DMS153 treated with DMSO at 0.1 percent for 48 hours (cell line): ENCODE results near the gene UBE2L6.
A peak's percentile ranks its signal among the peaks of the same experiment; 100 is the strongest.

Experiments used
- DNase-seq: peaks from one replicate; lab custom pipeline; 2025; ENCODE audit not compliant: unreplicated experiment; lab: John Stamatoyannopoulos, UW

UBE2L6 gene

DNA sequence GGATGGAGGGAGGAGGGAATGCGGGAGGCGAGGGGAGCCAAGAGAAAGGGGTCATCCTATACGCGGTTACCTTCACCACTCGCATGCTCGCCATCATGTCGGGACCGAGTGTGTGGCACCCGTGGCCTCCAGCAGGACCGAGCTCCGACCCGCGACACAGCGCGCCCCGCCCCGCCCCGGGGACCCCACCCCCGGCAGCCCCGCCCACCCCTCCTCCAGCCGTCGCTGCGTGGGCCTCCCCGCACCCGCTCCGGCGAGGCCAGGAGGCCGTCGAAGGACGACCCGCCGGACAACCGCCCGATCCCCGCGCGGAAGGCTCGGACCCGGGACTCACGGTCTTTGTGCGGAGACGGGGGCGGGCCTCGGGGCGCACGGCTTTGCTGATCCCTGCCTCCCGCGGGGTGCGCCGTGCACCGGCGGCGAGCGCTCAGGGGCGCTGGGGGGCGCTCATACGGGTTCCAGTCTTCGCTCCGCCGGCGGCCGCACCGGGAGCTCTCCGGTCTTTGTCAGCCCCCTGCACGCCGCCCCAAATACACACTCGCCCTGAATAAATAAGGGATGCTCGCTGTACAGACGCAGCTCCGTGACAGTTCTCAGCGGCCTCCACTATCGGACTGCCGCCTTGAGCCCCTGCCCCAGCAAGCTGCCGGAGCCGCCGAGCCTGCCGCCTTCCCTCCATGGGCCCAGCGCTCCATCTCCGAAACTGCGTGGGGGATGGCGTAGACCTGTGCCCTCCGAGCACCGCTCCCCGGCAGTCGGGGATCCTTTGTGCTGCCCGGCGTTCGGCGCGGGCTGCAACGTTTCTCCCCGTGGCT lies at the start of gene UBE2L6:
TSS of gene UBE2L6 (minus strand) at position 158 of the 815 bp plus-strand sequence. CDS start at position 97, 61 bp downstream.
- peak; percentile 34 for DNase-seq

DNA sequence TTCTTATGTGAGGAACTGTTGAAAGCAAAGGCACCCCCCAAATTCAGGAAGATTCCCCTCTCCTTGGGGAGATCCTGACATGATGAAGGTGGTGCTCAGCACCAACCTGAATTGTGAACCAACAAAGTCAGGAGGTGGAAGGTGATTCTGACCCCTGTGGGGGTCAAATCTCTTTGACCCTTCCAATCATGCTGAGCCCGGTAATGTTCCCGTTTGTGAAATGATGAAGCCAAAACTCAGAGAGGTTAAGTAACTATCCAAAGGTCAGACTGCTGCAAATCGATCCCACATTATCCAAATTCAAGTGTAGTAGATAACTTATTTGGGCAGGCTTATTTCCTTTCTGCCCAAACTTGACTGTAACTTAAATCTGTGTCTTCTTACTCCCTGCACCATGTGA lies 49.1 kb upstream of the UBE2L6 start:
- no peak for DNase-seq

DNA sequence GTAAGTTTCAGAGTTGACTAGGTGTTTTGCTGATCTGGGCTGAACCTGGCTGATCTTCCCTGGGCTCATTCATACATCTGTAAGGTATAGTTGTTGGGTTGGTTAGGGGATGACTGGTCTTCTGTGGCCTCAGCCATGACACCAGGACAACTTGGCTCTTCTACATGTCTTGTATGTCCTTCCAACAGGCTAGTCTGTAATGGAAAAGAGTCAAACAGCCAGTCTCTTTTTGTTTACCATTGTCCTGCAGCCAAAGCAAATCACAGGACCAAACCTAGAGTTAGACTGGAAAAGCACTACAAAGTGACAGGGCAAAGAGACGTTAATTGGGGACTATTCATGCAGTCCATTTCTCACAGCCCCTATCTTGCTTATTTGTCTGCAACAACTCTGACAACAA lies 47.8 kb upstream of the UBE2L6 start:
- no peak for DNase-seq

DNA sequence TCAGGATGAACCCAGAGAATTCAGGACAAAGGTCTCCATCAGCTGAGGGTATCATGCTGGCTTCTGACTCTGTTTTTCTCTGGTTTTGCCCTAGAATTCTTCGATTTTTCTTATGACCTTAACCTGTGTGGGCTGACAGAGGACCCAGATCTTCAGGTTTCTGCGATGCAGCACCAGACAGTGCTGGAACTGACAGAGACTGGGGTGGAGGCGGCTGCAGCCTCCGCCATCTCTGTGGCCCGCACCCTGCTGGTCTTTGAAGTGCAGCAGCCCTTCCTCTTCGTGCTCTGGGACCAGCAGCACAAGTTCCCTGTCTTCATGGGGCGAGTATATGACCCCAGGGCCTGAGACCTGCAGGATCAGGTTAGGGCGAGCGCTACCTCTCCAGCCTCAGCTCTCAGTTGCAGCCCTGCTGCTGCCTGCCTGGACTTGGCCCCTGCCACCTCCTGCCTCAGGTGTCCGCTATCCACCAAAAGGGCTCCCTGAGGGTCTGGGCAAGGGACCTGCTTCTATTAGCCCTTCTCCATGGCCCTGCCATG lies 46.8 kb upstream of the UBE2L6 start:
- DNase-seq: no peak

DNA sequence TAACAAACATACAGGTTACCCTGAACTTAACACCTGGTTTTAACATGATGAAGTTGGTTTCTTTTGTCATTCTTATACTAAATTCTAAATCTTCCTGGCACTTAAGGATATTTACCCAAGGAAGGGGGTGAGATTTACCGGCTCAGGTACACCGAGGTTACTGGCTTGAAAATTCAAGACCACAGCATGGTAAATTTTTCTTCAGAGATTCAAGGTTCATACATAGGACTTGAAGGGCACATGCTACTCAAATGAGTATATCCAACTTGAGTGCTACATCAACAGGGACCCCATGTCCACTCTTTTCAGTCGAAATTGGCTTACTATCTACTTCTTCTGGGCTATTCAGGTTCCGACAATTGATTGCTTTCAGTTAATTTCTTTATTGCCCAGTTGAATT lies 42.7 kb upstream of the UBE2L6 start:
- no peak for DNase-seq

DNA sequence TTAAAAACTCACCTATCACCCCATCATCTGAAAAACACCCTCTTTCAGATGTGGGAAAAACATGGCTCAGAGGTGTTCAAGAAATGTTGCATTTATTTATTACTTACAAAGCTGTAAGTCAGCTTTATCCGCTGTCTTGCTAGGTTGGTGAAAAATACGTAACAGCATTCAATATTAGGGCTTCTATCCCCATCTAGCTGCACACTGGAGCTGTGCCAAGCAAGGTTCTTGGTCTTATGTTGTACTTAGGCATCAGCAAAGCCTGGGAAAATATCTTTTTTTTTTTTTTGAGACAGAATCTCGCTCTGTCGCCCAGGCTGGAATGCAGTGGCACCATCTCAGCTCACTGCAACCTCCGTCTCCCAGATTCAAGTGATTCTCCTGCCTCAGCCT lies 37.6 kb upstream of the UBE2L6 start:
- DNase-seq: no peak

DNA sequence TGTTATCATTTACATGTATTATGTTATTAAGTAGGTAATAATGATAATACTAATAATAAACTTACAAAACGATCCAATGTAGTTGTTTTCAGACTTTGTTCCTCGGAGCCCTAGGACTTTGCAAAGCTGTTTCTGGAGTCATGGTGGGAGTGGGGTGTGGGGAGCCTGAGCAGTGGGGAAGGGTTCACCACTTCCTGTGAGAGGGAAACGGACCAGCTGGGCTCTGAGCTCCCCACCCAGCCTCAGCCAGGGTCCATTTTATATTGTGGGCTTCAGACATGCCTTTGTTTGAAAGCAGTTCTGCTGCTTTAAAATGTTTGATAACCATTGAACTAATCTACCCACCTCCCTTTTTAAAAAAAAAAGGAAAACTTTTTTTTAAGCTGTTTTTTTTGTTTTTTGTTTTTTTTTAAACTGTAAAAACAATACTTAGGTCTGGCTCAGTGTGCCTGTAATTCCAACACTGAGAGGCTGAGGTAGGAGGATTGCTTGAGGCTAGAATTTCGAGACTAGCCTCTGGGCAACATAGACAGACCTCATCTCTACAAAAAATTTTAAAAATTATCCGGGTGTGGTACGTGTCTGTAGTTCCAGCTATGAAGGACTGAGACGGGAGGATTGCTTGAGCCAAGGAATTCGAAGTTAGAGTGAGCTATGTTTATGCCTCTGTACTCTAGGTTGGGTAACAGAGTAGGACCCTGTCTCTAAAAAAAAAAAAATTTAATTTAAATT lies 37.0 kb upstream of the UBE2L6 start:
- DNase-seq: no peak

DNA sequence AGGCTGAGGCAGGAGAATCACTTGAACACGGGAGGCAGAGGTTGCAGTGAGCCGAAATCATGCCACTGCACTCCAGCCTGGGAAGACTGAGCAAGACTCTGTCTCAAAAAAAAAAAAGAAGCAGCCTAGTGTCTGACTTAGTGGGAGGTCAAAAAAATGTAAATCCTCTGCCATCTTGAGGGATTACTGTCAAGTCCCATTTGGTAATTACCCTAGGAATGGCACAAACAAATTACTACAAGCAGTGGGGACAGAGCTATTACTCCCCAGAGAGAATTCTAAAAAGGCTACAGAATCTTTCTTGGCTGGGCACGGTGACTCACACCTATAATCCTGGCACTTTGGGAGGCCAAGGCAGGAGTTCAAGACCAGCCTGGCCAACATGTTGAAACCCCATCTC lies 33.8 kb upstream of the UBE2L6 start:
- no peak for DNase-seq

DNA sequence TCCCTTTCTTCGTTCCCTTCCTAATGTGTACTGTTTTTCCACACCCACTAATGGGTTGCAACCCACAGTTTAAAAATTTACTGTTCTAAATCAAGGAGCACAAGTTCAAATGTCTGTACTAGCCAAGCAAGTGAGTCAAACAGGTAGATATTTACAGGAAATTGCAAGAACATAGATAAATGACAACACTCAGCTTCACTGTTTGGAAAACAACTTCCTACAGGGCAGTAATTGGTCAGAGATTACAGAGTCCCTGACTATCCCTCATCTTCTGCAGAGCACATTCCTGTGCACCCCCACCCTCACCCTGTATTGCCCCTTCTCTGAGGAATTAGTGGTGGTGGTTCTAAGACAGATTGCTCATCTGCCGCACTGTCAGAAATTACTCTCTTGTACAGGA lies 31.9 kb upstream of the UBE2L6 start:
- DNase-seq: no peak

DNA sequence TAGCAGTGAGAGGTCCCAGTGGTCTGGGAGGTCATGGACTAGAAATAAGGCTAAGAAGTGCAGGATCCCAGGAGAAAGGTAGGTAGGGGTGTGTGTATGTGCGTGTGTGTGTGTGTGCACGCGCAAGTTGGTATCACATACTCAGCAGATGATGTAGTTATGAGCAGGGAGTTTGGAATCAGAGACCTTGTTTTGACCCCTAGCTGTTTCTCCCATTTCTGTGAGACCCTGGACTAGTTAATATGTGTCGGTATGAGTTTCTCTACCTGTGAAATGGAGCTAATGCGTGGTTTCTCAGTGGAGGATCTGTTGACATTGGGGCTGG lies 31.3 kb upstream of the UBE2L6 start:
- DNase-seq: no peak

DNA sequence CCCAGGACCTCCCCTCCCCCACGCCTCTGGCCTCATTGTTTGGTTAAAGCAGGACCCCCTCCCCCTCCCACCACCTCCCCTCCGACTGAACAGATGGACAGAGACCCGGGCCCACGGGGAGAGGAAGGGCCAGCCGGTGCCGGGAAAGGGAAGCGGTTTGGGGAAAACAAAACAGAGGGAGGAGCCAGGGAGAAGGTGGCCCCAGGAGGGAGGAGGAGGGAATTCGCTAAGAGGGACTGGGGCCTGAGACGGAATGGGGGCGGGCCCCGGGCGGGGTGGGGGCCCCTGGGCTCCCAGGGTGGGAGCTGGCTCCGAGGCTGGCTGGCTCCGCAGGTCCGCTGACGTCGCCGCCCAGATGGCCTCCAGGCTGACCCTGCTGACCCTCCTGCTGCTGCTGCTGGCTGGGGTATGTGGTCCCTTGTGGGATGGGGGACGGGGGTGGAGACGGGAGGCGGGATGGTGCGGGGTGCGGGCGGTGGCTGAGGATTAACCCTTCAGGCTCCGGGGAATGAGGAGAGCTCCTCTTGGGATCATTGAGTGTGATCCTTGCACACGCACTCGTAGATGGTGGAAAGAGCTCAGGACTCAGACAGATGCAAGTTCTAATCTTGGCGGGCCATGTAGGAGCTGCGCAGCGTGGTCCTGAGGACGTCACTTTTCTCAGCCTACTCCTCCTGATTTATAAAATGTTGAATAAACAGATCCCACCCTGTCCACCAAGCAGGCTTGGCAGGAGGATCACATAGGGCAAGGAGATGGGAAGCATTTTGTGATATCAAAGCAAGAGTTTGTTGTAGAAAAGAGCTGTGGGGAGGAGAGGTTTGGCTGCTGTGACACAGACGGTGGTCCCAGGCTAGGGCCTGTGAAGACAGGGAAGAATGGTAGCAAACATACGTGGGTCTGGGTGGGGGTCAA lies 30.7 kb upstream of the UBE2L6 start:
- DNase-seq: no peak

DNA sequence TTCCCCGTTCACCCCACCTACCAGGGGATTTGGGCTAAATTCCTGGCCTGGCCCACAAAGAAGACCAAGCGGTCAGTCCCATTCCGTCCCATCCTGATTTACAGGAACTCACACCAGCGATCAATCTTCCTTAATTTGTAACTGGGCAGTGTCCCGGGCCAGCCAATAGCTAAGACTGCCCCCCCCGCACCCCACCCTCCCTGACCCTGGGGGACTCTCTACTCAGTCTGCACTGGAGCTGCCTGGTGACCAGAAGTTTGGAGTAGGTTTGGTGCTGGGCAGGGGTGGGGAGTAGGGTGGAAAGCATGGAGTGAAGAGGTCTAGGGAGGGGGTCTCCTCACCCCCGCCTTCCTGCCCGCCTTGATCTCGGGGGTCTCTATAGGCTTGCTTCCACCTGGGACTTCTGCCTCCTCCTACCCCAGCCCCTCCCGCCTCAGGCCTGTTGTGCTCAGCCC lies 30.0 kb upstream of the UBE2L6 start, which contains the start of gene SERPING1:
TSS of gene SERPING1 (plus strand) at position 225 of the 455 bp plus-strand sequence. CDS start 586 bp downstream, outside the sequence.
- no peak for DNase-seq

DNA sequence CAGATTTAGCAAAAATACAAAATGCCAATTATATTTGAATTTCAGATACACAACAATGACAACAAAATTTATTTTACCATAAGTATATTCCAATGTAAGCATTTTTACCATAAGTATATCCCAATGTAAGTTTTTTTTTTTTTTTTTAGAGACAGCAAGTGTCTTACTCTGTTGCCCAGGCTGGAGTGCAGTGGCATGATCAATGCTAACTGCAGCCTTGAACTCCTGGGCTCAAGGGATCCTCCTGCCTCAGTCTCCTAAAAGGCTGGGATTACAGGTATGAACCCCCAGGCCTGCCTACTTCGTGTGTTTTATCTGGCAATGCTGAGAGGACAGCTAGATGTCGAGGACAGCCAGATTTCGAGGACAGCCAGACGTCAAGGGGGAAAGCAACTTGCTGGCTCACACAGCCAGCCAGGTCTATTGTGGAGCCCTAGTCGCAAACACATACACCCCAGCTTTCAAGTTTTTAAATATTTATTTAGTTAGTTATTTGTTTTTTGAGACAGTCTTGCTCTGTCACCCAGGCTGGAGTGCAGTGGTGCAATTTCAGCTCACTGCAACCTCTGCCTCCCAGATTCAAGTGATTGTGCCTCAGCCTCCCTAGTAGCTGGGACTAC lies 28.9 kb upstream of the UBE2L6 start:
- DNase-seq: no peak

DNA sequence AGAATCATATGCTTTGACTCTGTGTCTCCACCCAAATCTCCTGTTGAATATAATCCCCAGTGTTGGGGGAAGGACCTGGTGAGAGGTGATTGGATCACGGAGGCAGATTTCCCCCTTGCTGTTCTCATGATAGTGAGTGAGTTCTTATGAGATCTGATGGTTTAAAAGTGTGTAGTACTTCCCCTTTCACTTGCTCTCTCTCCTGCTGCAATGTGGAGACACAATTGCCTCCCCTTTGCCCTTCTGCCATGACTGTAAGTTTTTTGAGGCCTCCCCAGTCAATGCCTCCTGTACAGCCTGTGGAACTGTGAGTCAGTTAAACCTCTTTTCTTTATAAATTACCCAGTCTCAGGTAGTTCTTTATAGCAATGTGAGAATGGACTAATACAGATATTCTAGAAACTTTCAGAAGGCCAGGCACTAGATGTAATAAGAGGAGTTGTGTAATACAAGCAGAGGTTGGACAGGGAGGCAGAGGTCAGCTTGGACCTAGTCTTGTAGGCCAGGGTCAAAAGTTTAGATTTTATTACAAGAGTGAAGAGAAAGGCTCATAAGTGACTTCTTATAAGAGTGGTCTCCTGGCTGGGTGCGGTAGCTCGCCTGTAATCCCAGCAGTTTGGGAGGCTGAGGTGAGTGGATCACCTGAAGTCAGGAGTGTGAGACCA lies 20.7 kb upstream of the UBE2L6 start:
- DNase-seq: no peak

DNA sequence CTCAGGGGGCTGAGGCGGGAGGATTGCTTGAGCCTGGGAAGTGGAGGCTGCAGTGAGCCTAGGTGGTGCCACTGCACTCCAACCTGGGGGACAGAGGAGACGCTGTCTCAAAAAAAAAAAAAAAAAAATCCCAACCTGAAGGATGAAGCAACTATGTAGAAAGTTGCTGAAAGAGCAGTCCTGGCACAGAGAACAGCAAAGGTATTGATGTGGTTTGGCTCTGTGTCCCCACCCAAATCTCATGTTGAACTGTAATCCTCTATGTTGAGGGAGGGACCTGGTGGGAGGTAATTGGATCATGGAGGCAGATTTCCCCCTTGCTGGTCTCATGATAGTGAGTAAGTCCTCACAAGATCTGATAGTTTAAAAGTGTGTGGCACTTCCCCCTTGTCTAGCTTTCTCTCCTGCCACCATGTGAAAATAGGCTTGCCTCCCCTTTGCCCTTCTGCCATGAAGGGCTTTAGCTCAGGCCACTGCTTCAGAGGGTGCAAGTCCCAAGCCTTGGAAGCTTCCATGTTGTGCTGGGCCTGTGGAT lies 19.3 kb upstream of the UBE2L6 start:
- no peak for DNase-seq

DNA sequence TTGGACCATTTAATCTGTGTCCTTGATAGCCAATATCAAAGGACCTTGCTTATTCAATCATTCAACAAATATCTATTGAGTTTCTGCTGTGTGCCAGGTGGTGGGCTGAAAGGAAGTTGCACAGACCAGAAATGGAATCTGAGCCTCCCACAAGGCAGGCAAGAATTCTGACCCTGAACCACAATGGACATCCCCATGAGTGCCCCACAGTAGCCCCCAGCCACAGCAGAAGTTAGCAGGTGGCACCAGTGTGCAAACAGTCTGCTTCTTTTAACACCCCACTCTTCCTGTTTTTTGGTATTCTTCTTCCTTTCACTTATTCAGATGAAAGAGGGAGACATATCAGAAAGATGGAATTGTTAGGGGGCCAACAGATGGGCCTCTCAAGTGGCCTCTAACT lies 17.8 kb upstream of the UBE2L6 start:
- DNase-seq: no peak

DNA sequence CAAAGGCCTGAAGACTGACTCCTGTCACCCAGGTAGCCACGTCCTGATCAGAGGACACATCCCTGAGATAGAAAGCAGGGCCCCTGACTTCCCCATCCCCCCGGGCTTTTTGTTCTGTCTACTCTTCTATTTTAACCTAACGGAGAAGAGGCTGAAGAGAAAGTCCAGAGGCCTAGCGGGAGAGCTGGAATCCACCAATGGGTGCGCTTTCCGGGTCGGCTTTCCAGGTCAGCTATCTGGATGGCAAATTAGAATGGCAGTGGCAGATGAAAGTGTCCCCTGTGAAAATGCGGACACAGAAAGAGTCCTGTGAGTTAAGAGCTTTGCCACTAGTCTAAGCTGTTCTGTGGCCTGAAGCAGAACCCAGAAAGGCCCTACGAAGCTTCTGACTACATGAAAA lies 16.9 kb upstream of the UBE2L6 start:
- no peak for DNase-seq

DNA sequence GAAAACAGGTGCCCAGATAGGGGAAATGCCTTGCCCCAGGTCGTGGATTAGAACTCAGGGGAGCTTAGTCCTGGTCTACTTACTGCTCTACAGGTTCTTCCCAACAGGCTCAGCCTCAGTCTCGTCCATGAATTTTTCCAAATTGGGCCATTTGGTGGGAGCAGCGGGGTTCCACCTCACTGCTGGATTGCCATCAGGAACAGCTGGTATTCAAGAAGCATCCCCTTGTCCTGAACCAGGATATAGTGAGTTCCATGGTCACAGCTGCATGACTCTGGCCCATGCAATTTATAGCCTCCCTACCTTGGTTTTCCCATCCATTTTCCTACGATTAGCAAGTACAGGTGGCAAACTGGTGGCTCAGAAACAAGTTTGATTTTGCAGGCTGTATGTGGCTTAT lies 6.6 kb upstream of the UBE2L6 start:
- DNase-seq: no peak

DNA sequence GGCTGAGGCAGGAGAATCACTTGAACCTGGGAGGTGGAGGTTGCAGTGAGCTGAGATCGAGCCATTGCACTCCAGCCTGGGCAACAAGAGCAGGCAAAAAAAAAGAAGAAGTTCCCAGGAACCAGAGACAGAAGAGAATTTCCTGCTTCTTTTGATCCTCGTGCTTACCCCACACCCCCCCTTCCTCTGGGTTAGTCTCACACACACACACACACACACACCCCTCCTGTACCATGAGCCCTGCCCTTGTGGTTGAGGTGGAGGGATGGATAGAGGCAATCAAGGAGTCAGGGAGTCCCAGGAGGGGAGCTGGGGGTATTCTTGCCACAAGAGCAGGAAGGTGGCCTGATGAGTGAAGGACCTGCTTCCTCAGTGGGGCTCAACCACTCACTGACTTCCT lies 4.1 kb upstream of the UBE2L6 start:
- no peak for DNase-seq

DNA sequence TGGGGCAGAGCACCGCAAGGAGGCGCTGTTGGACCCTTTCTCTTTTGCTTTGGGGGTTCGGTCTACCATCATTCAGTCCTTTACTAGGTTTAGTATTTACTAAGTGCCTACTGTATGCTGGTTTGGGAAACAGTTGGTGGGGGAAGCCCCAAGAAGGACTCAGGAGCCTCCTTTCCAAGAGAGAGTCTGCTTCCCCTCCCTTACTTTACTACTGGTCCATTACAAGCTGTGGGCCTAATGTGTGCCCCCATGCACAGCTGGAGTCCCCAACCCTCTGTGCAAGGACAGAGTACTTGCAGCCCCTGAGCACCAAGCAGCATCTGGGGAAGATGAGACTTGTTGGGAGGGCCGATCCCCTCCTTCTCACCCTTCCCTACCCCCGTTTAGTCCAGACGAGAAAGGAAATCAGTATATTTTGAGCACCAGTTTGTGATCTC lies 876 bp upstream of the UBE2L6 start:
- no peak for DNase-seq
